HG02763 (cell line): ENCODE results near the gene PLK5.
"Not testable (repeated sequence)": the region's sequence is repeated elsewhere in the genome, so short reads cannot be mapped to it uniquely, and the experiment has no call there.

ENCODE experiments used
- ATAC-seq: cut with Tn5 transposase; IDR thresholded peaks from one replicate; pipeline ENCODE4 v1.9.1; 2021; ENCODE audit warnings: mild to moderate bottlenecking, moderate library complexity; ENCODE audit not compliant: unreplicated experiment

PLK5 gene

GRCh38 chr19:1507763-1508506 is 15.9 kb upstream of the PLK5 start:
- no peak for ATAC-seq

- ATAC-seq, result no peak
Measured at GRCh38 chr19:1508507-1508856, 15.4 kb upstream of the PLK5 start.

GRCh38 chr19:1509602-1510441 is 14.1 kb upstream of the PLK5 start:
- no peak for ATAC-seq

- no peak for ATAC-seq
Measured at GRCh38 chr19:1510442-1510806, 13.5 kb upstream of the PLK5 start.

- no peak for ATAC-seq
Measured at GRCh38 chr19:1510807-1511206, 13.1 kb upstream of the PLK5 start.

GRCh38 chr19:1511318-1512317 is 12.3 kb upstream of the PLK5 start:
- no peak for ATAC-seq

GRCh38 chr19:1512671-1513498 is 11.0 kb upstream of the PLK5 start, which contains the start of gene ADAMTSL5:
Gene ADAMTSL5, minus strand, starts transcription at chr19:1513019. Its CDS starts 2,076 bp downstream, at chr19:1510943.
- no peak for ATAC-seq

DNA sequence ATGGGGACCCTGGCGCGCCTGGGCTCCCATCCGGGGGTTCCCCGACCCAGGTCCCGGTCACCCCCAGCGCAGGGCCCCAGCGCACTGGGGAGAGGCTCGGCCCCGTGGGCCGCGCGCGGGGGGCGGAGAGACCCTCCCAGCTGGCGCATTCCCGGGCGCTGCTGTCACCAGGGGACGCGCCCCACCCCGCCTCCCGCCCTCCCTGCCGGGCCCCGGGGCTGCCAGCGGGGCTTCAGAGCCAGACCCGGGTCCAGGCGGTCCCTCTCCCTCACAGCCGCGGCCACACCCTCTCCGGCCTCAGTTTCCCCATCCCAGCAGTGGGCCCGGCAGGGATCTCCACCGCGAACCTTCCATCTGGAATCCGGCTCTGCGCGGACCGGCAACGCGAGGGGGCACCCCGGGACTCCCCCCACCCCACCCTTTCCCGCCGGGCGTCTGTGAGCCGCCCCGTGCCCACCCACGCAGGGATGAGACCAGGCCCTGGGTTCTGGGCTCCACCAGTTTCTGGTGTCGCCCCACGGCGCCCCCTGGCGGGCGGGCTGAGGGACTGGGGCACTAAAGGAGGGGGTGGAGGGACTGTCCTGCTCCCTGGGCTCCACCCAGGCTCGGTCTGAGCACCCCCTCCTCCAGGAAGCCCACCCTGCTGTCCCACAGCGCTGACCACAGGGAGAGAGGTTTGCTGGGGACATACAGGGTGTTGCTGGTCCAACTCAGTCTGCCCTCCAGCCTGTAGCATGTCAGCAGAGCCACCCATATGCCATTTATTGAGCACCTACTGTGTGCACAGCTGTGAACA is 10.2 kb upstream of the PLK5 start:
- no peak for ATAC-seq

DNA sequence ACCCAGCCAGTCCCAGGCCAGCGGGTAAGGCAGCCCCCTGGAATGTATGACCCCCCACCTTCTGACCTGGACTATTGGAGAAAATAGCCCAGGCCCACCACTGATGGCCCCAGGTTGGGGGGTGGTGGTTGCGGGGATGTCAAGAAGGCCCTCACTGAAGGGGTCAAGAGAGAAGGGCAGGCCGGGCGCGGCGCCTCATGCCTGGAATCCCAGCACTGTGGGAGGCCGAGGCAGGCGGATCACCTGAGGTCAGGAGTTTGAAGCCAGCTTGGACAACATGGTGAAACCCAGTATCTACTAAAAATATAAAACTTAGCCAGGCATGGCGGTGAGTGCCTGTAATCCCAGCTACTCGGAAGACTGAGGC is 9.6 kb upstream of the PLK5 start:
- no peak for ATAC-seq

DNA sequence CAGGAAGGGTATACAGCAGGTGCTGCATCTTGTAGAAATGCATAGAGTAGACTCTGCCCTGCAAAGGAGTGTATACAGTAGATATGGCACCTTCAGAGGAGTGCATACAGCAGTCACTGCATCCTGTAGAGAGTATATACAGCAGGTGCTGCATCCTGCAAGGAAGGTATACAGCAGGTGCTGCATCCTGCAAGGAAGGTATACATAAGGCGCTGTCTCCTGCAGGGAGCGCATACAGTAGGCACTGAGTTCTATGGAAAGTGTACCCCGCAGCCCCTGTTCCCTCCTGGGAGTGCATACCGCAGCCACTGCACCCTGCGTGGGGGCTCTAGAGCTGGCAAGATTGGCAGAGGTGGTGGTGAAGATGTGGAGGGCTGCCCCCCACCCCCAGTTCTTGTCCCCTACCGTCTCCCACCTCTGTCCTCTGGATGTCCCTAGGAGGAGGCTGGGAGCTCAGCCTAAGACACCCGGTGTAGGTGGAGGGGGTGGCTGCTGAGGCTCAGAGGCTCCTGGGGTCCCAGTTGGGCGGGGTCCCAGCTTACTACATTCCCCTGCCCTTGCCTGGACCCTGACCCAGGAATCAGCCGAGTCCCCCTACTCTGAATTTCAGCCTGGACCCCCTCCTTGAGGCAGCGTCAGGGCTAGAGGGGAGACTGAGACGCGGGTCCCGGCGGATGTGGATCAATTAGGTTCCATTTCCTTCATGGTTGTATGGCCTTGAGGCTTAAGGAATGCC is 8.7 kb upstream of the PLK5 start:
- ATAC-seq, result no peak

GRCh38 chr19:1516395-1516753 is 7.5 kb upstream of the PLK5 start:
- no peak for ATAC-seq

DNA sequence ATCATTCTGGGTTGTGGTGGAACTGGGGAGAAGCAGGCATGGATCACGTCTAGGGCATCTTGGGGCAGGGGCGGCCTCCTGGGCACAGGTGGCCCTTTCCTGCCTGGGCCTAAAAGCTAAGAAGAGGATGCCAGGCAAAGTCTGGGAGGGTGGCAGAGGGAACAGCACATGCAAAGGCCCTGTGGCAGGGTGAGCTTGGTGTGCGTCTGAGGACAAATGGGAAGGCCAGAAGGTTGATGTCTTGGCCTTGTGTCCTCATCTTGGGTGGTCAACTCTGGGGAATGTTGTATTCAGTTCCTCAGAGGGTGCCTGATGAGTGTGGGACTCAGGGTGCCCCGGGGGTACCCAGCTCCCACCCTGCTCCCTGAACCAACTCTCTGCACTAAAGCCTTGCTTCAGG is 5.4 kb upstream of the PLK5 start:
- no peak for ATAC-seq

DNA sequence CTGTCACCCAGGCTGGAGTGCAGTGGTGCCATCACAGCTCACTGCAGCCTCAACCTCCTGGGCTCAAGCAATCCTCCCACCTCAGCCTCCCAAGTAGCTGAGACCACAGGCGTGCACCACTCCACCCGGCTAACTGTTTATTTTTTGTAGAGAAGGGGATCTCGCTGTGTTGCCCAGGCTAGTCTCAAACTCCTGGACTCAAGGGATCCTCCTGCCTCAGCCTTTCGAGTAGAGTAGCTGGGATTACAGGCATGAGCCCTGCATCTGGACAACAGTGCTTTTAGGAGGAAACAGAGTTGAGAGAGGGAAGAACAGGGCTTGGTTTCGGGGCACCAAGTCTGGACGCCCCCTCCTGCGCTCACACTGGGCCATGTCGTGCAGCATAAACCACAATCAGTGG is 4.1 kb upstream of the PLK5 start:
- ATAC-seq, result not testable (repeated sequence)

DNA sequence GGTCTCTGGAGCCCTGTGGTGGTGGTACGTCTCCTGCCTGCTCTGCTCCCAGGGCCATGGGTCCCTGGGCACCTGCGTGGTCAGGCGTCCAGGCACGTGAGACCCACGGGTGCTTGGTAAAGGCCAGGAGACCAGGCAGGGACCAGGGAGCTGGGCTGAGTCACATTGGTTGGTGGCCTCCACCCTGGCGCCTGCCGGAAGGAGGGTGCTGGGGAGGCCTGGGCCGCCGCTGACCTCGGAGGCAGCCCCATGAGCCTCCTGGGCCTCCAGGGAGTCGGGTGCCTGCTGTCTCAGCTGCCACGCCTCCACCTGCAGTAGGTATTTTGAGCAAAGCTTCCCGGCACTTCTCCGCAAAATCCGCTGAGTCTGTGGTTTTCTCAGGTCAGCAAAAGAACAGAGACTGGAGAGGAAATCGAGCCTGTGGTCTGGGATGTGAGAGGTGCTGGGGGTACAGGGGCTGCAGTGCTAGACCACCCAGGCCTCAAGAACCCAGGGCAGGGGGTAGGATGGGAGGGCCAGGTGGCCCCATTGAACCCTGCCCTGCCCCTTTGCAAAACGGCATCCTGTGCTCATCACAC is 3.6 kb upstream of the PLK5 start:
- no peak for ATAC-seq

GRCh38 chr19:1521636-1522035 is 2.2 kb upstream of the PLK5 start:
- ATAC-seq, result no peak

DNA sequence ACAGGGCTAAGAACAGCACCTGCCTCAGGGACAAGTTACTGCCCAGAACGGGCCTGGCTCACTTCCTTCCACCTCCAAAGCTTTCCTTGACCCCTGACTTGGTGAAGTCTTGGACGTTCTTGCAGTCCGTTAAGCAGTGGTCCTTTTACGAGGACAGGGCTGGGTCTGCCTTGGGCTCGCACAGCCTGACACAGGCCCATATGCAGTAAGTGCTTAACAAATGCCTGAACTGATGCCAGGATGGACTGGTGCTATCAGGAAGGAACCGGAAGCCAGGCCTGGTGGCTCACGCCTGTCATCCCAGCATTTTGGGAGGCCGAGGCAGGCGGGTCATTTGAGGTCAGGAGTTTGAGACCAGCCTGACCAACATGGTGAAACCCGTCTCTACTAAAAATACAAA is 1.8 kb upstream of the PLK5 start:
- no peak for ATAC-seq

GRCh38 chr19:1522838-1523237 is 1.0 kb upstream of the PLK5 start:
- ATAC-seq, result no peak

DNA sequence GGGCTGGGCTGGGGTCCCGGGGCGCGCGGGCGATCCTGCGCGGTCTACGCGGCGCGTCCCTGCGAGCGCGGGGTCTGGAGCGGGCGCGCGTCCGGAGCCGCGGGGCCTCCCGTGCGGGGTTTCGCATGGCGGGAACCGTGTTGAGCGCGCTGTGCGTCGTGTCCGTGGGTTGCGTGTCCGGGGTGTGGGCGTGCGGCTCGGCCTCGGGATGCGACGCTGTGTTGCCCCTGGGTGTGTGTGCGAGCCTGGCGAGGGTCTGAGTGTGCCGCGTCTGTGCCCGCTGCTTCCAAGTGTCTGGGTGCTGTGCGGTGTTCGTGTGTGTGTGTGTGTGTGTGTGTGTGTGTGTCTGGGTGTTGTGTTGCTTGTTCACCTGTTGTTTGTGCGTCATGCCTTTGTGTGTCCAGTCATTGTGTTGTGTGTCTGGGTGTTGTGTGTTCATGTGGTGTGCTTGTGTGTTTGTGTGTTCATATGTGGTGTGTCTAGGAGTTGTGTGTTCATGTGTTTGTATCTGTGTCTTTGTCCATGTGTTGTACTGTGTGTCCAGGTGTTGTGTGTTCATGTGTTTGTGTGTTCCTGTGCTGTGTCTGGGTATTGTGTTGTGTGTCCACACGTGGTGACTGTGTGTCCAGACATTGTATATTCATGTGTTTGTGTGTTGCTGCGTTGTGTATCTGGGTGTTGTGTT is 552 bp downstream of the PLK5 start:
- ATAC-seq, result no peak
